ENCODE data around the gene GPBP1. TPM values are rescaled to one million over a fixed set of nuclear protein-coding genes. Genes with fewer than 3 reads are reported as not detected.
"Not testable (repeated sequence)": the region's sequence is repeated elsewhere in the genome, so short reads cannot be mapped to it uniquely, and the experiment has no call there.

Gene GPBP1
- total RNA-seq, 1 donor from 2014 or later = 70.6 TPM

DNA sequence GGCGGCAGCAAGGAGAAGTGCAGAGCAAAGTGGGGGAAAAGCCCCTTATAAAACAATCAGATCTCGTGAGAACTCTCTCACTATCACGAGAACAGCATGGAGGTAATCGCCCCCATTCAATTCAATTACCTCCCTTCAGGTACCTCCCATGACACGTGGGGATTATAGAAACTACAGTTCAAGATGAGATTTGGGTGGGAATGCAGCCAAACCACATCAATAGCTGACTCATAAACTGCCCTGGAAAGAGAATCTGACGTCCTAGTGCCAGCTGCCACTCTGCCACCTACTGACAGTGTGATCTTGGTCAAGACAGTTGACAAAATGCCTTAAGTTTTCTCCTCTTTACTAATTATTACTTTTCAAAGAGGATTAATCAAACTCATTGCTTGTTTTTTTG, 128.3 kb downstream of the GPBP1 start:
- DNase-seq (no peak), ATAC-seq (no peak)
- Histone ChIP-seq H3K4me3 (no peak overlapping the region), H3K27ac (no peak overlapping the region), H3K4me1 (peaks cover 11% of the 10 kb centered on the region), H3K36me3 (no peaks in the 10 kb centered on the region), H3K9me3 (no peaks in the 10 kb centered on the region), H3K27me3 (ENCODE audit: low read depth) (no peaks in the 10 kb centered on the region)
- intact Hi-C loops (cut with DNase I) = no loop called here
- TF ChIP-seq, protein P1, sequence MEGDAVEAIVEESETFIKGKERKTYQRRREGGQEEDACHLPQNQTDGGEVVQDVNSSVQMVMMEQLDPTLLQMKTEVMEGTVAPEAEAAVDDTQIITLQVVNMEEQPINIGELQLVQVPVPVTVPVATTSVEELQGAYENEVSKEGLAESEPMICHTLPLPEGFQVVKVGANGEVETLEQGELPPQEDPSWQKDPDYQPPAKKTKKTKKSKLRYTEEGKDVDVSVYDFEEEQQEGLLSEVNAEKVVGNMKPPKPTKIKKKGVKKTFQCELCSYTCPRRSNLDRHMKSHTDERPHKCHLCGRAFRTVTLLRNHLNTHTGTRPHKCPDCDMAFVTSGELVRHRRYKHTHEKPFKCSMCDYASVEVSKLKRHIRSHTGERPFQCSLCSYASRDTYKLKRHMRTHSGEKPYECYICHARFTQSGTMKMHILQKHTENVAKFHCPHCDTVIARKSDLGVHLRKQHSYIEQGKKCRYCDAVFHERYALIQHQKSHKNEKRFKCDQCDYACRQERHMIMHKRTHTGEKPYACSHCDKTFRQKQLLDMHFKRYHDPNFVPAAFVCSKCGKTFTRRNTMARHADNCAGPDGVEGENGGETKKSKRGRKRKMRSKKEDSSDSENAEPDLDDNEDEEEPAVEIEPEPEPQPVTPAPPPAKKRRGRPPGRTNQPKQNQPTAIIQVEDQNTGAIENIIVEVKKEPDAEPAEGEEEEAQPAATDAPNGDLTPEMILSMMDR (IDR thresholded peaks at IDR 0.05) = no peak

DNA sequence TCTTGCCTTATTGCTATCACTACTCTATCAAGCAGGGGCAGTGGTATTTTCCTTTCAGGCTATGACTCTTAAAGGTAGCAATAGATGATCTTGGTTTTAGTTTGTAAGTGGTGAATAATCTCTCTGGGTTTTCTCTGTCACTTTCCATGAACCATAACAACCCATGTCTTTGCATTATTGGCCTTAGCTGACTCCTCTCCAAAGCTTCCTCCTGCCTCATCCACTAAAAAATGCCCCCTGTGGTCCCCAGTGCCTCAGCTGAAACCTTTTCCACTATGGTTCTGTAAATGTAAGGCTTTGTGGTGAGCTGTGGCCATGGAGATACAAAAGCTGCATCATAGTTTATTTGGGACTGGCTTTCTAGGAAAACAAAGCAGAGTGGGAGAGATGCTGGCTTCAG, 128.8 kb downstream of the GPBP1 start:
- H3K27me3 ChIP-seq (ENCODE audit: low read depth) = no peaks in the 10 kb centered on the region
- peaks cover 11% of the 10 kb centered on the region for H3K4me1 ChIP-seq
- no peak for DNase-seq
- TF ChIP-seq, protein P1 (IDR thresholded peaks at IDR 0.05) = no peak
- H3K36me3 ChIP-seq = no peaks in the 10 kb centered on the region
- H3K27ac ChIP-seq = no peak overlapping the region
- no peak for ATAC-seq
- intact Hi-C loops (cut with DNase I) = no loop called here
- no peaks in the 10 kb centered on the region for H3K9me3 ChIP-seq
- no peak overlapping the region for H3K4me3 ChIP-seq

DNA sequence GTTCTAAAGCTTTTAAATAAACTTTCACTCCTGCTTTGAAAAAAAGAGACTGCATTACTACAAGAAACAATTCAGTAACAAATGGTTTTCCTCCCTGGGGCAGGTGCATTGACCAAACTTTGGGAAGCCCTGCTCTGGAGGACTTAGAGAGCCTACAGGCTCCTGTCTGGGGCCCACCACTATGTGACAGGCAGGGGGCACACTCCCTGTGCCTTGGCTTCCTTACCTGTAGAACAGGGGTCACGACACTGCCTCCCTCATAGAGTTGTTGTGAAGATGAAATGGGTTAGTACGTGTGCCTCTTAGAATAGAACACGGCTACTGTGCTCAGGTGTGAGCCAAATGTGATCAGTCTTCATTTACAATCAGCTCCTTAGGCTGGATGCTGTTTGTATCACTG, 130.1 kb downstream of the GPBP1 start:
- intact Hi-C loops (cut with DNase I) = no loop called here
- DNase-seq (no peak), ATAC-seq (no peak)
- H3K4me1 ChIP-seq = peaks cover 3% of the 10 kb centered on the region
- no peaks in the 10 kb centered on the region for H3K9me3 ChIP-seq
- H3K36me3 ChIP-seq = no peaks in the 10 kb centered on the region
- TF ChIP-seq, protein P1 (IDR thresholded peaks at IDR 0.05) = no peak
- H3K4me3 ChIP-seq = no peak overlapping the region
- H3K27me3 ChIP-seq (ENCODE audit: low read depth) = no peaks in the 10 kb centered on the region
- no peak overlapping the region for H3K27ac ChIP-seq

DNA sequence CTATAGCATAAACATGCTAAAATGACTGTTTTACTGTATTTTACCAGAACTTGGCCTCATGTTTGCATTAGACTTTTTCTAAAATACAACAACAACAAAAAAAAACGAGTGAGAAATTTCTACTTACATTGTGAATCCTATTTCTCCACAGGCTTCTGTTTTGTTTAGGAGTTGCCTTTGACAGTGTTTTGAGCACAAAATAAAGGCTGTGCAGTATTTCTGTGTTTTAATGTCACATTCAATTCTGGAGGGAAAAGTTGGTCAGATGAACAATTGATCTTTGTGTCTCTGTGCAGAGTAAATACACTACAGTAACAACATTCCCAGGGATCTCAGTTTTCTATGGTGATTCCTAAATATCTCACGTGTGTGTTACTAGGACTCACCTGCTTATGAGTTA, 131.1 kb downstream of the GPBP1 start:
- TF ChIP-seq, protein P1 (IDR thresholded peaks at IDR 0.05) = no peak
- intact Hi-C loops (cut with DNase I) = no loop called here
- H3K27me3 ChIP-seq (ENCODE audit: low read depth) = no peaks in the 10 kb centered on the region

DNA sequence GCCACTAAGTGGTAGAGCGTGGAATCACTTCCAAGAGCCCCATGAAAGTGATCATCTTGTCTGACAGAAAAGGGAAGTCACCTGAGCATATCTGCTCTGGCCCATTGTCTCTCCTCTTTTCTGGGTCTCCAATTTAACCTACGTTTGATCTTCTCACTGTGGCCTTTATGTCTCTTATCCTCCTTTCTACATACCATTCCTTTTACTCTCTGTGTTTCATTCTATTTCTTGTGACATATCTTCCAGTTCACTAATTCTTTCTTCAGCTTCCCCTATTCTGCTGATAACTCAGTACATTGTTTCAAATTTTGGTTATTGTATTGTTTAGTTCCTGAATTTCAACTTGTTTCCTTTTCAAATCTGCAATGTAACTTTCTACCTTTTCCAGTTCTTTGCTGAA, 132.5 kb downstream of the GPBP1 start:
- no peak overlapping the region for H3K27ac ChIP-seq
- H3K27me3 ChIP-seq (ENCODE audit: low read depth) = no peaks in the 10 kb centered on the region
- H3K9me3 ChIP-seq = no peaks in the 10 kb centered on the region
- H3K4me1 ChIP-seq = no peaks in the 10 kb centered on the region
- no peaks in the 10 kb centered on the region for H3K36me3 ChIP-seq
- ATAC-seq = no peak
- H3K4me3 ChIP-seq = no peak overlapping the region
- intact Hi-C loops (cut with DNase I) = no loop called here
- no peak for DNase-seq
- TF ChIP-seq, protein P1 (IDR thresholded peaks at IDR 0.05) = no peak

More for the DNA sequence above, 131.1 kb downstream of the GPBP1 start:
- H3K27ac ChIP-seq = no peak overlapping the region
- no peak overlapping the region for H3K4me3 ChIP-seq
- DNase-seq (no peak), ATAC-seq (no peak)
- no peaks in the 10 kb centered on the region for H3K4me1 ChIP-seq
- H3K36me3 ChIP-seq = no peaks in the 10 kb centered on the region
- H3K9me3 ChIP-seq = no peaks in the 10 kb centered on the region

DNA sequence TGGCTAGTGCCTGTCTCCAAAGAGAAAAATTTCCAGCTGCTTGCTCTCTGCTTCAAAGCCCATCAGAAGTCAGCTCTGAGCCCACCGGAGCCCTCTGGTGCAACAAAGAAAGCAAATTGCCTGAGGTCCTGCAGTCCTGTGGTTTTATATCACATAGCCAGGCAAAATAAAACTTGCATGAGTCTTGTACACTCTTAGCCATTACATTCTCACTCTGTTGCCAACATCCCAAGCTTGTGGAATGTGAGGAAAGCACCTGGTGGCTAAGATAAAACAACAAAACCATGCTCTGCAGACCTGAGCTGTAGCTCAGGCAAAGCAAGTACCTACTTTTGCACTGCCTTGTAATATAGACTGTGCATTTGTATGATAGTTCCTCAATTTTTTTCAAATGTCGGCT, 133.7 kb downstream of the GPBP1 start:
- TF ChIP-seq, protein P1 (IDR thresholded peaks at IDR 0.05) = no peak
- H3K9me3 ChIP-seq = no peaks in the 10 kb centered on the region
- no peaks in the 10 kb centered on the region for H3K27me3 ChIP-seq (ENCODE audit: low read depth)
- H3K4me3 ChIP-seq = no peak overlapping the region
- no peak for DNase-seq
- ATAC-seq = no peak
- H3K4me1 ChIP-seq = no peaks in the 10 kb centered on the region
- no peak overlapping the region for H3K27ac ChIP-seq
- intact Hi-C loops (cut with DNase I) = no loop called here
- no peaks in the 10 kb centered on the region for H3K36me3 ChIP-seq

DNA sequence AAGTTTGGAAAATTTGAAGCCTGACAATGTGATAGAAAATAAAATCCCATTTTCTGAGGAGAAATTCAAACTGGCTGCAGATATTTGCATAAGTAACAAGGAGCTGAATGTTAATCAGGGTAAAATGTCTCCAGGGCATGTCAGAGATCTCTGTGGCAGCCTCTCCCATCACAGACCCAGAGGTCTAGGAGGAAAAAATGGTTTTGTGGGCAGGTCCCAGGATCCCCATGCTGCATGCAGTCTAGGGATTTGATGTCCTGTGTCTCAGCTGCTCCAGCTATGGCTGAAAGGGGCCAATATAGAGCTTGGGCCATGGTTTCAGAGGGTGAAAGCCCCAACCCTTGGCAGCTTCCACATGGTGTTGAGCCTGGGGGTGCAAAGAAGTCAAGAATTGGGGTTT, 135.2 kb downstream of the GPBP1 start:
- H3K4me1 ChIP-seq; H3K9me3 ChIP-seq; intact Hi-C loops (cut with DNase I); H3K36me3 ChIP-seq; H3K27ac ChIP-seq; H3K4me3 ChIP-seq; H3K27me3 ChIP-seq (ENCODE audit: low read depth); DNase-seq; ATAC-seq: not testable (repeated sequence)
